NOMO-1 (cell line): Measurements from ENCODE around the gene CCDC86.

Experiments
- DNase-seq, 2 experiments: peaks; one replicate each; lab custom pipeline; 2025; ENCODE audit not compliant: unreplicated experiment in 2 of 2; lab: John Stamatoyannopoulos, UW

CCDC86 gene

DNA sequence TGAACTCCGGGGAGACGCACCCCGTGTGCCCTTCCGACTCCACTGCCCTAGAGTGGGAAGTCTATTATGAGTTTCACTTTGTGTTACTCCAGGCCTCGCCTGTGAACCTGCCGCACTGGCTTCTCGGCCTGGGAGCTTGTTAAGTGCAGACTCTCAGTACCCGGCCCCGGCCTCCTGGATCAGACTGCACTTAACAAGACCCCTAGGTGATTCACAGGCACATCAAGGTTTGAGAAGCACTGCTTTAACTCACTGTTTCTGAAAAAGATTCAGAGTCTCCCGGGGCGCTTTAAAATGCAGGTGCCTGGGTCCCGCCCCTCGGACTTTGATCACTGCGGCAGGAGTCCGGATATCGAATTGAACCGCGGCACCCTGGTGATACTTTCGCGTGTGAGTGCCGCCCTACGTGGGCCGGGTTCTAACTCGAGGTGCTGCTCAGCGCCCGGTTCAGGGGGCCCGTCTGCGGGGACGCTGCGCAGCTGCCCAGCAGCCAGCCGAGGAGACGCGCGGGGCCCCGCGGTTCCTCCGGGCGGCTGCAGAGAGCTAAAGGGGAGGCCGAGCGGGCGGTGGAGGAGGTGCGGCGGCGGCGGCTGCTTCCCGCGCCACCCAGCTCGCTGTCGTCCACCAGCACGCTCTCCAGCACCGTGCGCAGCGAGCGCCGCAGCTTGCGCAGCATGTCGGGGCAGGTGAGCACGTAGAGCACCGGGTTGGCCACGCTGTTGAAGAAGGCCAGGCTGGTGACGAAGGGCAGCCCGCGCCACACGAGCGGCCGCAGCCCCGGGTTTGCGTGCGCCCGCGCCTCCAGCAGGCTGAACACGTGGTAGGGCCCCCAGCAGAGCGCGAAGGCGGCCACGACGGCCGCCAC is 10.4 kb downstream of the CCDC86 start:
- no peak for DNase-seq

DNA sequence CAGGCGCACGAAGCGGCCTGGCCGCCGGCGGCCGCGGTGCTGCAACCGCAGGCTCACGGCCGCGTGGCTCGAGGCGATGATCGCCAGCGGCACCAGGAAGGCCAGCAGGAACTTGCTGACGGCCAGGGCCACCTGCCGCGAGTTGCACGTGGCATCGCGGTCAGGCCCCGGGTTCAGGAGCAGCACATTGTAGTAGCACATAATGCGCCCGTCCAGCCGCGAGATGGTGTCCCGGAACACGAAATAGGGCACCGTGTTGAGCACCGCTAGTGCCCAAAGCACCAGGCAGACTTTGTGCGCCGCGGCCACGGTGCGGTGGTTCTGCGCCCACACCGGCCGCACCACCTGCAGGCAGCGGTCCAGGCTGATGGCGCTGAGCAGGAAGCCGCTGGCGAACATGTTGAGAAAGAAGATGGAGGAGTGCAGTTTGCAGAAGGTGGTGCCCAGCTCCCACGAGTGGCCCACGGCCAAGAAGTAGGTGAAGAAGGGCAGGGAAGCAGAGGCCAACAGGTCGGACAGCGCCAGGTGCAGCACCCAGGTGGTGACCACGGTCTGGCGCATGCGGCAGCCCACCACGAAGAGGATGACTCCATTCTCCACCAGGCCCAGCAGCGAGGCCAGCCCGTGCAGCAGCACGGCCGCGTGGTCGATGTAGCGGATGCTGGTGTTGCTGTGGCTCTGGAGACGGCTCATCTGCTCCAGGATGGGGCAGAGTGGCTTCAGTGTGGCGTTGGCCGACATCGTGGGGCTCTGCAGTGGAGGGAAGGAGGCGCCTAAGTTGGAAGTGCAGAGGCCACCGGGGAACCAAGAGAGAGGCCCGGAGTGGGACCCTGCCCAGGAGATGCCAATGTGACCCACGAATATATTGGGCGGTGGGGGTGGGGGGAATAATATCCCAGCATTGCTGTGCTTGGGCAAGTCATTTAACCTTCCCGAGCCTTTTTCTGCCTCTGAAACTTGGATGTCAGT is 11.4 kb downstream of the CCDC86 start:
- DNase-seq, result no peak

DNA sequence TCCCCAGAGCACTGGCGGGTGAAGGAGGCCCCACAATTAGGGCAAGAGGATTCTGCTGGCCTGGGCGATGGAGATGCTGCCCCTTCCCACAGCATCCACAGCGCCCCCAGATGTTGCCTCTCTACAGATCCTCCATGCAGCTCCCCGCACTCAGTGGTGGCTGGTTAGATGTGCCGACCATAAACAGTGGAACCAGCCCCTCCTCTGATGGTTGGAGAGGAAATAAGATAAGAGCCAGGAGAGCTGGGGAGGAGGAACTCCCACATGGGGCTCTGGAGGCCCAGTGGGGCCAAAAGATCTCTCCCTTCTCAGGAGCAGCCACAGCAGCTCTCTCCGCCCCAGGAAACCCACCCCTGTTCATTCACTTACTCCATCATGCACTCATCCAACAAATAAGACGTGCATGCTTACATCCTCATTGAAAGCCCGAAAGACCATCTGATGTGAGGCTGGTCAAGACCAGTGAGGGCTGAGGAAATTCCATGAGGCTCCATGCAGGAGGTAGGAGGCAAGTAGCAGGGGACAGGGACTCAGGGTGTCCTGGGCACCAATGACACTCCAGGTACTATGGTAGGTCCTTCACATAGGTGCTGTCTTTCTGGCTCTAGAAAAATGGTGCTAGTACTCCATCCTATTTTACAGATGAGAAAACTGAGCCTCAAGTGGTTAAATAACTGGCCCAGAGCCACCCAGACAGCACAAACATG is 12.4 kb downstream of the CCDC86 start:
- DNase-seq, result no peak

DNA sequence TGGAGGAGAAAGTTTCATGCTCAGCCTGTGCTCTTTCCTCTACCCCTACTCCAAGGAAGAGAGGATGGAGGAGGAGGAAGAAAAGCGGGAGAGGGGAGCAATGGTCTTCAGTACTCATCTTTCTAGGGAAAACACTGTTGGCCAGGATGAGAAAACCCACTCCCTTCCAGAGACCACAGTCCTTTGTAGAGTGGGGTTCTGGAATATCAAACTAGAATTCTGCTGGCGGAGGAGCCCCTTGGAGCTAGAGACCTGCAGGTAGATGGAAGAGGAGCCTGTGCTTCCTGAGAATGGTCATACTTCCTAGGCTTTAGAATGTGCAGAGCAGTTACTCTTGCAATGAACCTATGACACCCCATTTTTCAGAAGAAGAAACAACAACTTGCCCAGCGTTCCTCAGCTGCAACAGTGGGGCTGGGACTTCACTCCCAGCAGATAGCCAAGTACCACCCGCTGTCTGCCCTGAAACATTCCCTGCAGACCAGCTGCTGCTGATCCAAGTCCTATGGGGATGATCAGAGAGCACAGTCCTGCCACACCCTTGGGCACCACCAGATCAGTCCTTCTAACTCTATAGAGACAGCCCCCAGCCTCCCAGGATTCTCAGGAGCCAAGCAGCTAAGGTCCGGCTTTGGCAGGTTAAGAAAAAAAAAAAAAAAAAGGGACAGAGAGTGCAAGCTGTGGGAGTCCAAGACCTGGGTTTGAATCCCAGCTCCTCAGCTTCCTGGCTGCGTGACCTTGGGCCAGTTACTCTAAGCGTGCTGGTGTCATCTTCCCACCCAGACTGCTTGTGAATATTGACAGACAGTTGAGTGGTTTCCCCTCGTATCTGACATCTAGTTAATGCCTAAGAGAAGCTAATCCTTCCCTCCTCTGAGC is 13.2 kb downstream of the CCDC86 start:
- DNase-seq, result no peak

DNA sequence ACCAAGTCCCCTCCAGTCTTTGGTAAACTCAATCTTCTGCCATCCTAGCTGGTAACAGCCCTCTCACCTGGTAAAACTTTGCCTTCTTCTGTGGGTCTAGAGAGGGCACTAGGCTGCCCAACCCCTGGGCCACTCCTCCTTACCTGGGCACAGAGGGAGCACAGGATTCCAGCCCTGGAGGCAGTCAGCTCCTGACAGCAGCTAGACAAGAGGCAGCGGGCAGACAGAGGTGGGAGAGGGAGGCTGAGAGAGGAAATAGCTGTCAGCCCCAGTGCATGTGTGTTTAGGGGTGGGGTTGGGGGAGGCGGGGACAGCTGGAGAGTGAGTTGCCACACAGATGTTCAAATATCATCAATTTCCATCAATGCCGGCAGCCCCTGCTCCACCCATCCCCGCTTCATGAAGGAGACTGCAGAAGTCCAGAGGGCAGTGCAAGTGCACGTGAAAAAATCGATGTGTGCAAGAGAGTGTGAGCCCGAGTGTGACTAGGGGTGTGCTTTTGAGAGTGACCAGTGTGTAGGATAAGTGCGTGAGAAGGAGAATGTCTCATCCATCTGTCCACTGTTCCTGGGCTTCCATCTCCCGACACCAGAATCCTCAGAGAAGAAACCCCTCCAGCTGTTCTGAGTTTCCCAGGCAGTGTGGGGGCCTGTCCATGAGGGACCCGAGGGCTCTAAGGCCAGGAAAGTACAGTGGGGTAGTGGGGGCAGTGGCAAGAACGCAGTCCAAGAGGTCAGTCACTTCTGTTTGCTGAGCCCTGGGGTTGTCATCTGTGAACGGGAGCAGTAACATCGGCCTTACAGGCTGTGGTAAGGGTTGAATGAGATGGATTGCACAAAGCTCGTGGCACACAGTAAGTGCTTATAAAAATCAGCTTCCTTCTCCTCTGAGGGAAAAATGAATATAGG is 14.1 kb downstream of the CCDC86 start, which contains the start of gene PTGDR2:
Gene PTGDR2 (minus strand): TSS at position 225 of the 908 bp plus-strand sequence. CDS start 2,228 bp downstream, outside the sequence.
- no peak for DNase-seq

DNA sequence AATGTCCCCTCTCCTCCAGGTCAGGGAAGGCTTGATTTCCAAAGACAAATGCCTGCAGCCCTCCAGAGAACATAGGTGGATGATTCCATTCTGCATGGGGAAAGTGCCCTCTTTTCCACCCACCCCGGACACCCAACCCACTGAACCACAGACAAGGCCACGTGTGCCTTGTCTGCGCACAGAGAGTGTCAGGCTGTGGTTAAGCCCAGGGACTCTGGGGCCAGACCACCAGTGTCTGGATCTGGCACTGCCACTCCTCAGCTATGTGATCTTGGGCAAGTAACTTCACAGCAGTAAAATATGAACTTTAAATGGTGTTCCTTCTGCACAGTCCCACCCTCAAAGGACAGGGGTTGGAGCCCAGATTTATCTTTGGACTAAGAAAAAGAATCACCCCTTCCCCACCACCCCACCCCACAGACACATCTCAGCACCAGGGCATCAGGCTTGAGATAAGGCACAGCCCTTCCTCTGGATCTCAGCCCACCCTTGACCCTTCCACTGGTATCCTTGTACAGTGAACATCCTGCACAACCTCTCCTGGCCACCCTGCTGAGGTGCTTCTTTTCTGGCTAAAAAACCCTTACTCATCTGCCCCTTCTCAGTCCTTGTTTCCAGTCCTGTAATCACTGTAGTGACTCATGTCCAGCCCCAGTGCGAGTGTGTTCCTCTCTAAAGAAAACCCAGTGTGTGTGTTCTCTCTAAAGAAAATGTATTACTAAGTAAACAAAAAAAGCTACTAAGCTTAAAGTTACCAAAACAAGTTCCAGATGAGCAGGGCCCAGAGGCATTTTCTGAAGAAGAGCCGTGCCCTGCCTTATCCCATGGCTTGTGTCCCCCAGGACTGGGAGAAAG is 15.7 kb downstream of the CCDC86 start:
- DNase-seq, result no peak

DNA sequence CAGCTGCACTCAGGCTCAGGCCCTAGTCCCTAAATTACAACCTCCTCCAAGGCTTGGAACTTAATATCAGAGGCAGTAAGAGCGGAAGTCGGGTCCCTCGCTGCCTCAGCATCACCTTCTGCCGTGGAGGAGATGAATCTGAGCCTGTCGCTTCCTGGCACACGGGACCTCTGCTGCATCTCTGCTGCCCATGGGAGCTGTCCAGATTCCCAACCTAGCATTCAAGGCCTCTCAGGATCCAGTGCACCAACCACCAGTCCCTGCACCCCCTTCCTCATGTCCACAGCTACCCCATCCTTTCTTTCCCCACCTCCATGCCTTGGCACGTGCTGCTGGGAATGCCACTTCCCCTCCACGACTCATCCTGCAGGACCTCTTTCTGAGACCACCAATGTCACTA is 16.3 kb downstream of the CCDC86 start:
- DNase-seq, result no peak

DNA sequence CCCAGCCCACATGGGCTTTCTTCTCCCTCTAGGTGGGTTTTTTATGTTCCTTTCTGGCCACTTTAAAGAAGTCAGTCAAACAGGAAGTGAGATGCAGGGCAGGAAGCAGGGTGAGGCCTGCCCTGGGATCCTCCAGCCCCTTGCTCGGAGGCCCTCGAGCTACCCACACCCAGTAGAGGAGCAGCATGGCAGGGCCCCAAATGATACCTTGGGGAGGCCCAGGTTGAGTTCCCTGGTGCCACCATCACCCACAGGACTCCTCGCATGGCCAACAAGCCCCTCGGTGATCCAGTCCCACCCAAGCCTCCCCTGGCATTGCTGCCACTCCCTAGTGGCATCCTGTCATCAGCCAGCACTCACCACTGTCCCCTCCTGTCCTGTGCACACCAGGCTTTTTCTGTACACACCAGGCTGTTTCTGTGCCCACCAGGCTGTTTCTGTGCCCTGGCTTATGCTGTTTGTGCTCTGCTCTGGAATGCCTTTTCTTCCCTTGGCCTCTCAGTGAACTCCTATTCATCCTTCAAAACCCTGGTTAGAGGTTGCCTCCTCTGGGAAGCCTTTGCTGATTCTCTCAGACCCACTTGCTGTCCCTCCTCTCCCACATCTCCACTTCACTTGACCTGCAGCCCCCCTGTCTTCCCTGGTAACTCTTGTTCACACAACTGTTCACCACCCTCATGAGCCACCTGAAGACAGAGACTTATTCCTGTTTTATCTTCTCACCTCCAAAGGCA is 17.0 kb downstream of the CCDC86 start:
- peak; percentile 12 to 25 for DNase-seq

DNA sequence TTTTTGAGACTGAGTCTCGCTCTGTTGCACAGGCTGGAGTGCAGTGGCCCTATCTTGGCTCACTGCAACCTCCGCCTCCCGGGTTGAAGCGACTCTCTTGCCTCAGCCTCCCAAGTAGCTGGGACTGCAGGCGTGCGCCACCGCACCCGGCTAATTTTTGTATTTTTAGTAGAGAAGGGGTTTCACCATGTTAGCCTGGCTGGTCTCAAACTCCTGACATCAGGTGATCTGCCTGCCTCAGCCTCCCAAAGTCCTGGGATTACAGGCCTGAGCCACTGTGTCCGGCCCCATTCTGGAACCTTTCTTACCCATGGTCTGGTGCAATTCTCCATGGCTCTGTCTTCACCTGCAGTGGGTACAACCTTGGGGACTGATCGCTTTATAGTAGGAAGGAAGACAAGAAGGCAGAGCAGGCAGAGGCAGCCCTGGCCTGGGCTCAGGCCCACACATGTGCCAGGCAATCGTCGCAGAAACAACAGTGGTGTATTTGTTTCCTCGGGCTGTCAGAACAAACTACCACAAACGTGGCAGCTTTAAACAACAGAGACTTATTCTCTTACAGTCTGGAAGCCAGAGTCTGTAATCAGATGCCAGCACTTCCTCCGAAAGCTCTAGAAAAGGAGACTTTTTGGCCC is 17.8 kb downstream of the CCDC86 start:
- DNase-seq, result no peak

DNA sequence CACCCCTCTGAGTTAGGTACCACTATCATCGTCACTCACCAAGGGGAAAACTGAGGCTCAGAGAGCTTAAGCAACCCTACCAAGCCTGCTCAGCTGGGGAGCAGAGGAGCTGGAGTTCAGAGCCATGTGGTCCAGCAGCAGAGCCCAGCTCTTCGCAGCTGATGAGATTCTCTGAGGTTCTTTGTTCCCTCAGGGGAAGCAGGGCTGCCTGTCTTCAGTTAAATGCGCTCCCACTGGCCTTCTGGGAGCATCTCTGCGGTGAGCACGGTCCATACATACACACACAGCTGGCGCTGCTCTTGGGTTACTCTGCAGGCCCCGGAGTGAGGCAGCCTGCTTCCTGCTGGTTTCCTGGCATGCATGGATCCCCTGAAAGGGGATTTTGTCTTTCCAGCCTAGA is 19.0 kb downstream of the CCDC86 start:
- no peak for DNase-seq

DNA sequence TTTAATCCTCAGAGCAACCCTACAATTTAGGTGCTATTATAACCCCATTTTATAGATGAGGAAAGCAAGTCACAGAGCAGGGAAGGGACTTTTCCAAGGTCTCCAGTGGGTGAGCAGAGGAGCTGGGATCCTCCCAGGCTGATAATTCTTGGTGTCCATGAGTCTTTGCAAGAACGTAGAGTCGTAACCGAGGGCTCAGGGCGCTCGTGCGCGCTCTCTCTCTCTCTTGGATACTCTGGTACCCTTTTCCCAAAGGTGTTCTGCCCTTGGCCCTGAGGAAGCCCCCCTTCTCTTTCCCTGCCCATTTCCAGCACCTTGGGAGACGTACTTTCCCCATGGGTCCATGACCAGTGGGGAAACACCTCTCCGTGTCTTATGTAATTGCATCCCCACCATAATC is 20.3 kb downstream of the CCDC86 start:
- DNase-seq, result no peak

DNA sequence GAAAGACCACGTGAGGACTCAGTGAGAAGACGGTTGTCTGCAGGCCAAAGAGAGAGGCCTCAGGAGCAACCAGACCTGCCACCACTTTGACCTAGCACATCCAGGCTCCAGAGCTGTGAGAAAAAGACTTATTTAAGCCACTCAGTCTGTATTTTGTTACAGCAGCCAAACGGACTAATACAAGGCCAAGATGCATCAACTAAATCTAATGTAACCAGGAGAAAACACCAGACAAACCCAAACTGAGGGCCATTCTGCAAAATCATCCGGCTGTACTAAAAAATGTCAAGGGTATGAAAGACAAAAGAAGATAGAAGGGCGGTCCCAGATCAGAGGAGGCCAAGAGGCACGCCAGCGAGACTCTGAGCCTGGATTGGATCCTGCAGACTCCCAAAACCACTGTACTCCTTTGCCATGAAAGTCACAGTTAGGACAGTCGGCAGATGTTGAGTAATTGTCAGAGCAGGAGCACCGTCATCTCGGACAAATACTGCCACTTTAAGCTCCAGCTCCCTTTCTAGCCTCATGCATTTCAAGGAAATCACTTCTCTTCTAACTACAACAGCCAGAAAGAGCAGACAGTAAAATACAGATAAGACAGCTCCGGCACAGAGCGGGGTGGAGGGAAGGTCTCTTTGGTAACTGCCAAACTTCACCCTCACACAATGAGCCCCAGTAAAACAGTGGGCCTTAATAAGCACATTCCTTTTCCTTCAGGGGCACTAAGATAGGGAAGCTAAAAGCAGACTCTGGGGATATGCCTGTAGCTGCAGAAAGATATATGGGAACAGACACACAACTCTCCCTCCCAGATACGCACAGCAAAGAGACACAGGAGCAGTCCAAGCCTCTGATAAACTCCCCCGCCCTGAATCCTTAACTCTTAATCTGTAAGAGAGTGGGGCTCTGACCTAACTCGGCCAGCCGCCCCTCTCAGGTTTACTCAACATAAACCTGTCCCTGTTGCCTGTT is 21.9 kb downstream of the CCDC86 start:
- no peak for DNase-seq

DNA sequence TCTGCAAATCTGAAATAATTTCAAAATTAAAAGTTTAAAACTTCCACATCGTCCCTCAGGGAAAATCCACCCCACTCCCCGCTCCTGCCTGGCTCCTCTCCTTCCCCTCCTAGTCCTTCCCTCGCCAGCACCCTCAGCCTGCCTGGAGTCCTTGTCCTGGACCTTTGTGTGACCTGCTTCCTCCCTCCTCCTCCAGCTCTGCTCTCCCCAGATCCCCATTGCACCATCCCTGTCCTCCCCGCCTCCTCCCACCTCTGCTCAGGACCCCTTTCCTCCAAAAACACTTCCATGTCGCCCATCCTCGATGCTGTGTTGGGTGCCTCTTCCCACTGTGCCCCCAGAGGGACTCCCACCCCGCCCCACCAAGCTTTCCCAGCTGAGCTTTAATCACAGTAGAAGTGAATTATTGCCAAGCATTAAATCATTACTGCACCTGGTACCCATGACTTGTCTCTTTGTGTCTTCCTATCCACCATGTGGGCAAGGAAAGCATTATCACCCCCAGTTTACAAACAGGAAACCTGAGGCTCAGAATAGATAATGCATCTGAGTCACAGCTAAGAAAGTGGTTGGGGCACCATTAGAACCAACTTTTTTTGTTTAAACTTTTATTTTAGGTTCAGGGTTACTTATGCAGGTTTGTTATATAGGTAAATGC is 23.1 kb downstream of the CCDC86 start:
- DNase-seq, result no peak

DNA sequence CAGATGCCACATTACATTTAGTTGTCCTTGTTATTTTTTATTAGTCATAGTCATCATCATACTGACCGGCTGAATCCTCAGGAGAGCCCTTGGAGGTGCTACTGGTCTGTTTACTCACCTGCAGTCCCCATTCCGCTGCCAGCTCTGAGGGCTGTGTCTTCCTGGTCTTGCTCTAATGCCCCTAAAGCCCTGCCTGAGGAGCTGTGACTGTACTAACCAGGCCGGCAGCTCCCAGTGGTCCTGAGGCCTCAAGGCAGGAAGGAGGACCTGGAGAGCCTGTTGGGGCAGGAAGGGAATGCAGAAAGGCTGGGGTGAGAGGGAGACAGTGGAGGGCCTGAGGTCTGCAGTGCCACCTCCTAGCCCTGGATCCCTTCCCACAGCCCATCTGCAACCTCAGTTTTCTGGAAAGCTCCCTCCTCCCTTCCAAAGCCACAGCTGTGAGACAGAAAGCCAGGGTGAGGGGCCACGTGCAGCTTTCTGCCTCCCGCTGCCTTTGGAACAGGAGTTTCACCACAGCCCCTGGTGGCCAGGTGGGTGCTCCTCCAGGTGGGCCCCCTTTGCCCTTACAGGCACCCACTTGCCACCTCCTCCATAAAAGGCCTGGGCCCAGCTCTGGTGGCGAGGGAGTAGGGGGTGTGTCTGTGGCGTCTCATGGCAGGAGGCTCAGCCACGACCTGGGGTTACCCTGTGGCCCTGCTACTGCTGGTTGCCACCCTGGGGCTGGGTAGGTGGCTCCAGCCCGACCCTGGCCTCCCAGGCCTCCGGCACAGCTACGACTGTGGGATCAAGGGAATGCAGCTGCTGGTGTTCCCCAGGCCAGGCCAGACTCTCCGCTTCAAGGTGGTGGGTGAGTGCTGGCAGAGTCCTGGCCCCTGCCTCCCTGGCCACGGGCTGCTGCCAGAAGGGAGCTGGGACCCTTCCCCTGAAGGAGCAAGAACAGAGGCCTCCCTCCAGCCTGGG is 25.3 kb downstream of the CCDC86 start, which contains the start of gene ZP1:
Gene ZP1 (plus strand): TSS at position 632 of the 960 bp plus-strand sequence. CDS start 20 bp downstream, at position 652.
- no peak for DNase-seq
